Right atrium auricular region (tissue), 2 donors: ENCODE results near the gene LUZP4. TPM values are rescaled to one million over a fixed set of nuclear protein-coding genes. Genes with fewer than 3 reads are reported as not detected.
"Not testable (repeated sequence)": the region's sequence is repeated elsewhere in the genome, so short reads cannot be mapped to it uniquely, and the experiment has no call there.

Experiments
- DNase-seq: peaks from one replicate; pipeline ENCODE4 v3.0.0-alpha.2; 2019; ENCODE audit warnings: low spot score
- H3K27ac ChIP-seq, 2 donors: fragments of 200-600 bp; sonication (generic); 1 replicate in 1 of 2; 2 replicates in 1 of 2; pipeline ENCODE4 v1.5.1; 2016 to 2019
- H3K27me3 ChIP-seq, 2 donors: fragments of 200-600 bp; sonication (generic); one replicate each; pipeline versions ENCODE4 v1.5.1 to v1.6.0; 2017 to 2019
- H3K36me3 ChIP-seq: fragments of 200-600 bp; sonication (generic); one replicate; pipeline ENCODE4 v1.5.1; 2016
- H3K4me1 ChIP-seq, 2 donors: fragments of 200-600 bp; sonication (generic); one replicate each; pipeline versions ENCODE4 v1.5.1 to v1.6.0; 2017 to 2019
- H3K4me3 ChIP-seq, 2 donors: fragments of 200-600 bp; sonication (generic); 1 replicate in 1 of 2; 2 replicates in 1 of 2; pipeline ENCODE4 v1.5.1; 2017 to 2019; ENCODE audit warnings: mild to moderate bottlenecking in 1 of 2, moderate library complexity in 1 of 2
- H3K9me3 ChIP-seq, 2 donors: fragments of 200-600 bp; sonication (generic); one replicate each; pipeline ENCODE4 v1.5.1; 2019
- CTCF ChIP-seq, 2 donors: fragments of 200-600 bp; sonication (generic); IDR thresholded peaks; one replicate each; pipeline ENCODE4 v1.5.1; 2019; ENCODE audit warnings: antibody characterized with exemption in 2 of 2
- total RNA-seq, 2 donors: library from RNA; depleted of rRNA; stranded (reverse); fragments of >200 nt; gene quantifications; one replicate each; pipeline ENCODE4 v1.1.0, GENCODE V29; 2016

The LUZP4 gene
- total RNA-seq, 2 donors from 2014 or later, result not detected

- no peak for DNase-seq
These were observed 34.7 kb downstream of the LUZP4 start for GRCh38 chrX:115324194-115324593.

GRCh38 chrX:115329282-115329681 lies 39.8 kb downstream of the LUZP4 start:
- H3K9me3 ChIP-seq, H3K4me3 ChIP-seq, DNase-seq, H3K36me3 ChIP-seq, H3K4me1 ChIP-seq, H3K27me3 ChIP-seq, H3K27ac ChIP-seq: not testable (repeated sequence)

More at GRCh38 chrX:115324194-115324593, 34.7 kb downstream of the LUZP4 start:
- Histone ChIP-seq H3K27ac (no peak overlapping the region), H3K4me3 (no peak overlapping the region), H3K27me3 (no peaks in the 10 kb centered on the region), H3K4me1 (no peaks in the 10 kb centered on the region), H3K36me3 (no peaks in the 10 kb centered on the region), H3K9me3 (no peaks in the 10 kb centered on the region)
- no peak for TF ChIP-seq CTCF (IDR thresholded peaks at IDR 0.05)

GRCh38 chrX:115330498-115331168 lies 41.1 kb downstream of the LUZP4 start:
- Histone ChIP-seq H3K9me3 (no peaks in the 10 kb centered on the region), H3K4me3 (peak overlapping the region in 1 of 2 donors; percentile 12), H3K36me3 (no peaks in the 10 kb centered on the region), H3K27me3 (no peaks in the 10 kb centered on the region), H3K27ac (no peak overlapping the region), H3K4me1 (no peaks in the 10 kb centered on the region)
- peak; percentile 69 to 91 for TF ChIP-seq CTCF (IDR thresholded peaks at IDR 0.05)
- DNase-seq, result no peak

- H3K9me3 ChIP-seq, result no peaks in the 10 kb centered on the region
- TF ChIP-seq CTCF (IDR thresholded peaks at IDR 0.05), result no peak
- no peaks in the 10 kb centered on the region for H3K4me1 ChIP-seq
- H3K27ac ChIP-seq, result no peak overlapping the region
- DNase-seq, result no peak
- no peaks in the 10 kb centered on the region for H3K36me3 ChIP-seq
- H3K27me3 ChIP-seq, result no peaks in the 10 kb centered on the region
- H3K4me3 ChIP-seq, result no peak overlapping the region
These were observed 43.3 kb downstream of the LUZP4 start for GRCh38 chrX:115332832-115333231.

- Histone ChIP-seq H3K4me1 (no peaks in the 10 kb centered on the region), H3K27me3 (no peaks in the 10 kb centered on the region), H3K27ac (no peak overlapping the region), H3K9me3 (no peaks in the 10 kb centered on the region), H3K4me3 (no peak overlapping the region), H3K36me3 (no peaks in the 10 kb centered on the region)
- no peak for TF ChIP-seq CTCF (IDR thresholded peaks at IDR 0.05)
- DNase-seq, result no peak
These were observed 43.9 kb downstream of the LUZP4 start for GRCh38 chrX:115333446-115333845.

GRCh38 chrX:115337491-115338144 lies 48.1 kb downstream of the LUZP4 start:
- Histone ChIP-seq H3K27me3 (no peaks in the 10 kb centered on the region), H3K4me3 (no peak overlapping the region), H3K27ac (no peak overlapping the region), H3K9me3 (no peaks in the 10 kb centered on the region), H3K36me3 (no peaks in the 10 kb centered on the region), H3K4me1 (no peaks in the 10 kb centered on the region)
- no peak for DNase-seq
- TF ChIP-seq CTCF (IDR thresholded peaks at IDR 0.05), result no peak
